HL-60/S4 (cell line): ENCODE data around the gene NRAS.
"Not testable (repeated sequence)": the region's sequence is repeated elsewhere in the genome, so short reads cannot be mapped to it uniquely, and the experiment has no call there.

ENCODE experiments used
- in situ Hi-C: fragments of 300-500 bp; cut with MboI; formaldehyde crosslinking; loops from 2 replicates; pipeline ENCODE4 v1.14.3; 2022; ENCODE audit warnings: low sequenced_read_pairs

Gene NRAS

DNA sequence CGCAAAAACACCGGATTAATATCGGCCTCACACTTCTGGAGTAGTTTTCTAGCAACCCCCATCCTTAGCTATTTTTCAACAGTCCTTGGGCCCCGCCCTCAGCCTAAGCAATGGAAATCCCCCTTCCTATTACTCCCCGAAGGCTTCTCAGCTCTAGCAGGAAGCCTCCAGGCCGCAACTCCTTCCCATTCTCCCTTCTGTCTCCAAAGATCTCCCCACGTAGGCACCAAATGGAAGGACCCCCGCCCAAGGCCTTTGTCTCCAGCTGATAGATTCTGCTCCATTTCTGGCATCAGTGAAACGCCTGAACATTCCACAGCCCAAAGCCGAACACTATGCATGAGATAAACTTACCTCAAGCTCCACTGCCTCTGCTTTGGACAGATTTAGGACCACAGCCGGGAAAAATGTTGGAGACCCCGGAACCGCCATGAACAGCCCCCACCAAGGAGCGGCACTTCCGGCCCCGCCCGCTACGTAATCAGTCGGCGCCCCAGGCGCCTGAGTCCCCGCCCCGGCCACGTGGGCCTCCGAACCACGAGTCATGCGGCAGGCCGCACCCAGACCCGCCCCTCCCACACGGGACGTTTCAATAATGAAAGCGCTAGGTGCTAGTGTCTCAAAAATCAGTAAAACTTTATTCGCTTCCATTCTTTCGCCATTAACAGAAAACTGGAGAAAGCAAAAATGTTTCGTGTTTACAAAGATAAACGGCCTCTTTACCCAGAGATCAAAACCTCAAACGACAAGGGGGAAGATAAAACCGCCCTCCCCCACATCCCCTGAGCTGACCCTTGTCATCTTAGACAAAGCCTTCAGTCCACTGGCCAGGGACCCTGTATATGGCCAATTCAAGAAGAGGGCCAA is at the start of gene NRAS:
Gene NRAS (minus strand): TSS at position 468 of the 867 bp plus-strand sequence. CDS start 611 bp downstream, outside the sequence.
- in situ Hi-C loops = no loop called here

DNA sequence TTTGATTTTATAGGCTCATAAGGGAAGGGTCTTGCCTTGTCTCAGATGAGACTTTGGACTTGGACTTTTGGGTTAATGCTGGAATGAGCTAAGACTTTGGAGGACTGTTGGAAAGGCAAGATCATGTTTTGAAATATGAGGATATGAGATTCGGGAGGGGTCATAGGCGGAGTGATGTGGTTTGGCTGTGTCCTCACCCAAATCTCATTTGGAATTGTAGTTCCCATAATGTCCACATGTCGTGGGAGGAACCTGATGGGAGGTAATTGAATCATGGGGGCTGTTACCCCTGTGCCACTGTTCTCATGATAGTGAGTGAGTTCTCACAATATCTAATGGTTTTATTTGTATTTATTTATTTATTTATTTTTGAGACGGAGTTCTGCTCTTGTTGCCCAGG is 48.1 kb upstream of the NRAS start:
- in situ Hi-C loops = no loop called here

DNA sequence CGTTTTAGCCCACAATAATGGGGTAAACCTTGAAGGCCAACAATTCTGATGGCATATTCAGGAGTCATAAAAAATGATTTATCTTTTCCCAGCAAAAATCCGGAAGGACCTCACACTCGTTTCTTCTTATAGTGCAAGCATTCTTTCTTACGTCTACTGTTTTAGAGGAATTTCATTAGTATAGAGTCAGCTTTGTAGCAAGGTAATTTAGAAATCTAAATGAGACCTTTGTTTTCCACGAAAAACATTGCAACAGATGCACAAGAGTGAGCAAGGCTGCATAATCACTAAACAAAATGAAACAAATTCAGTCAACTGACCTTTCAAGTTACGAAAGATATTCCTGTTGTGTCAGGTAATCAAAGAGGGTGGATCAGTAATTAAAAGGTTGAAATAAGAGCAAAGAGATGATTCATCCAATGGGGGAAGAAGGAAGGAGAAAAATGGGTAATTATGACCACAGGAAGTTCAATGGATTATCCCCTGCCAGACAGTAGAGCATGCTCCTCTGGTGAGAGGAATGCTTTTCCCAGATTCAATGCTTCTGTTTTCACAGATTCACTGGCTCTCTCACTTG is 41.8 kb upstream of the NRAS start:
- in situ Hi-C loops = no loop called here

DNA sequence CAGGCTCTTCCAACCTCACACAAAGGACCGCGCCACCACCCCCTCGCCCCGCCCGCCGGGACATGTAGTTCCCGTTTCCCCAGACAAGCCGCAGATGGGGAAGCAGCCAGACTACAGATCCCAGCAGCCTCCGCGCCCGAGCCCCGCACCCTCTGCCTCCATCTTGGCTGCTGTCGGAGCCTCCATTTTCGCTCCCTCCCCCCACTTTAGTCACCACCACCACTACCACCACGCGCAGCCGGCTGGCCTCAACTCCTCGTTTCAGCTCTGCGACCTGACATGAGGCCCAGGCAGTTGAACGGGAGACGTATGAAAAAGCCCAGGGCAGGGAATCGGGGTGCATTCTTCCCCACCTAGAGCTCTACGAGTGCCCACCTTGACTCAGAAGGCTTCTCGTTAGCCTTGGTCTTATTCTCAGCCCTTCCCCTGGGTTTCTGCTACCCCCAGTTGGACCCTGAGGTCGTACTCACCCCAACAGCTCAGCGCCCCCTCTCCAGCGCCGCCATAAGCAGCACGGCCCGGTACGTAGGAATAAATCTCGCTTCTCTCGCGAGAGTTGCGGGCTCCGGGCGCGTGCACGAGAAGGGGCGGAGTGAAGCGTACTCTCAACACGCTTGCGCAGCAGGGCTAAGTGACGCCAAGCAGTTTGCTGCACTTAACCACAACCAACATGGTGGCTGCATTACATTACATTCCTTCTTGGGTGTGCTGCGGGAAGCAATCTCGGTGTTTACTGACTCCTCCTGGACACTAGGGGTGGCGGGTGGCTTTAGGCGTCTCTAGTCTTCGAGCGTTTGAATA is 41.1 kb upstream of the NRAS start, which contains the start of gene CSDE1:
Gene CSDE1 (minus strand): TSS at position 530 of the 801 bp plus-strand sequence. CDS start 18,094 bp downstream, outside the sequence.
- in situ Hi-C loops = no loop called here

DNA sequence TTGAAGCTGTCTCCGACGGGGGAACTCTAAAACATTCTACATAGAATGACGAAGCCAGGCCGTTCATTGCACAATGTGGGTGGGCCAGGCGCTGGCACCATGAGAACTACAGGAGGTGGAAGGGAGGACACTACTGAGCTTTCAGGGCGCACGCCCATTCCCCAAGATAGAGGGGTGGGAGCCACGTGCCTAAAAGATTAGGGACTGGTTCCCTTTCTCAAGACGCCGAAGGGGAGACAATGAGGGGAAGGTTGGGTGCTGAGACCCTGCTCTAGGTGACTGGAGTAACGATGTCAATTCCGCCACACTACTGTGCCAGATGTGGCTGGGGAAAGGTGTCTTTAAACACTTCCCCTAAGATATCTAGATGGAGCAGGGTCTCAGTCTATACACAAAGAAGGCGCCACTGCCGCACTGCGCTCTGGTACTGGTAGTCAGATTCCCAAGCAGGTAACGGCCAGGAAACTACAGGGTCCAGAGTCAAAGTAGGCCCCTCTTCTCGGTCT is 40.4 kb upstream of the NRAS start:
- in situ Hi-C loops = no loop called here

DNA sequence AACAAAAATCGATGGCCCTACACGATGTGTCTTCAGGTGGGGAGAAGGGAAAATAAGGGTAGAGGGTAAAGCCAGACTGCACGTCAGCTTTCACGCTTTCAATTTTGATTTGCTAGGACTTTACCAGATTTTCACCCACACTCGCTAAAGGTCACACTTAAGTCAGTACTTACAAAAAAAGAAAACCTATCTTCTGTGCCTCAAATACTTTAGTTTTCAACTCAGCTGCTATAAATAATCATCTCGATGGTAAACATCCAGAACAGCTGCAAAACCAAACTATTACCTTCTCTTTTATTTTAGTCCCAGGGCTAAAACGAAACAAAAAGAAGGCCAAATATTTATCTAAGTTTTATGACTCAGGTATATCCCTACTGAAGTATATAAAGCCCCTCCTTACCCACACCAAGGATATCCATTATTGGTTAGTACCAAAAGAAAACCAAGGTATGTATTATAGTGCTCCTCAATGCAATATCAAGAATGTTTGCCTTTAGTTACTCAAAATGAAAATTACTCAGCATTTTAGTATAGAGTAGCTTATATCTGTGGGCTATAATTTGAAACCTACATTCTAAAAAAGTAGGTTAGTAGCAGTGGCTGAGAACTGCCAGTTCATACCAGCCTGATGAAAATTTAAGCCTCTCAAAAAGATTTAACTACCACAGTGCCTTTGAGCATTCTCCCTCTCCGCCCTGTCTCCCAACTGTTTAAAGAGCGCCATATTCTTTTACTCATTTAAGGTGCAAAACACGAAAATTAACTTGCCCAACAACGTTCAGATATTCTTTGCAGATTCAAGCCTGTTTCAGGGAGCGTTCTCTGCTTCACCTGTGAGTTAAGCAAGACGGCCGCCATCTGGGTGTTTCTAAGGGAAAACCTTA is 39.7 kb upstream of the NRAS start:
- in situ Hi-C loops = no loop called here

DNA sequence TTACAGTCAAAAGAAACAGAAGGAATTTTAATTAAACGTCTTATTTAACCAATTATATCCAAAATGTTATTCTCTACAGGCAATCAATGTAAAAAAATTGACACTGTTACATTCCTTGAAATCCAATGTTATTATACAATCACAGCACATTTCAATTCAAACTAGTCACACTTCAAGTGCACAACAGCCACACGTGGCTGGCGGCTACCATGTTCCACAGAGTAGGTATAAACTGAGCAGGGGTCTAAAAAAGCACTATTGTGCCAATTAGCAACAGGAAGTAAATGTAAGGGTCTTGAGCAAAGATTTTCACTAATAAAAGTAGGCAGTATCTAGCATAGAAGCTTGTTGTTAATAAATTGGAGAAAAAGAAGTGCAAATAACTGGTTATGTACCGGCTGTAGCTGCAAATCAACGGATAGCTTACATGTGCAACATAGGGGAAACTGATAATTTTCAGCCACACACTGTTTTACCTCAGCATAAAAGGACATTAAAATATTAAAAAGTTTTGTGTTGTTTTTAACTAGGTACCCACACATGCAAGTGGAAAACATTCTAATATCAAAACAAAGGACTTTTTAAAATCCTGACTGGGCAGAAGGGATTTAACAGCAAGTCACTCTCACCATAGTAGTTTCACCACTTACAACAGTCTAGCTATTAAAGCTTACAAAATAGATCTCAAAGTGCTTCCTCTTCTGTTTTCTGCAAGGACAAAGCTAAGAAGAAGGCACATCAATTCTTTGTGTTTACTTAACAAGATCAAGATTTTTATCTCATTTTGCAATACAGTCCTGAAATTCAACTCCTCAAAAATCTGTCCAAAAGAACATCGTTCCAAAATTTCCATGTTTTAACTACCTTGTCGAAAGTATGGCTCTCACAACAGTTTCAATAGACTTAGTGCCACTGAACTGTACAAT is 38.7 kb upstream of the NRAS start:
- in situ Hi-C loops = no loop called here

DNA sequence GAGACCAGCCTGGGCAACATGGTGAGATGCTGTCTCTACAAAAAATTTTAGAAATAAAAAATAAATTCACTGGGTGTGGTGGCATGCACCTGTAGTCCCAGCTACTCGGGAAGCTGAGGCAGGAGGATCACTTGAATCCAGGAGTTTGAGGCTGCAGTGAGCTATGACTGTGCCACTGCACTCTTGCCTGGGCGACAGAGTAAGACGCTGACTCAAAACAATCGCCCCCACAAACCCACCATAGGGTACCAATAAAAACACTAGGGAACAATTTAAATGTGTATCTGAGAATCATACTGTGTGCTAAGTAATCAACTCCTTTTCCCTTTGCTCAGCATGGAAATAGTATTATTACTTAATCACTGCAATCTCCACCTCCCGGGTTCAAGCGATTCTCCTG is 37.1 kb upstream of the NRAS start:
- in situ Hi-C loops = not testable (repeated sequence)

DNA sequence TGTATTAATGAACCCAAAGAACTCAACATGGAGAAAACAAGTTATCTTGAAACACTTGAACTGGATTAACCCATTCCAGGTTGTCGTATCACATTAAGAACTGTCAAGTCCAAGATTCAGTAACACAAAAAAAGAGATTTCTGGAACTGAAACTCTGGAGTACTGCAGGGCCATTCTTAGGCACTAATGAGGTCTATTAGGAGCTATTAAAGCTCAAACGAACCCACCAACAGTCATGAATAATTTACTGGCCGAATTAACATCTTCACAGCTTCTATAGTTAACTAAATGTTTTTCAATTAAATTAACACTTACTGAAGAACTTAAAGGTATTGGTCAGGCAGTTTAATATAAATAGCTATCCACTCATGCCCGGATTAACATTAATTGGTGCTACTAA is 36.6 kb upstream of the NRAS start:
- in situ Hi-C loops = no loop called here

DNA sequence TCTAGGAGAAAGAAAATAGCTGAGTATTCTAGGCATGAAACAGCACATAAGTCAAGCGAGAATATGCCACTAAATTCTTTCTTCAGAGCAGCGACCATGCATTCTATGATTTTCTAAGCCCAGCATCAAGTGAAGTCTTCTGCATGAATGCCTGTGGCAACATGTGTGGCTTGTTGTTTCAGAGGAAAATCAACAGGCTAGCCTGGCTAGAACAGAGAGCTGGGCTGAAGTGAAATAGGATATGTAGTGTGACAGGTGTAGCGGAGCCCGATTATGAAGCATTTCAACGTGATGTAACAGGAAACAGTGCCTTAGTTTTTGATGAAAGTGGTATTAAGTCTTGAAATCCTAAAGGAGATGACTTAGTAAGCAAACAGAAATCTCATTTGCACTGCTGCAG is 34.2 kb upstream of the NRAS start:
- in situ Hi-C loops = no loop called here

DNA sequence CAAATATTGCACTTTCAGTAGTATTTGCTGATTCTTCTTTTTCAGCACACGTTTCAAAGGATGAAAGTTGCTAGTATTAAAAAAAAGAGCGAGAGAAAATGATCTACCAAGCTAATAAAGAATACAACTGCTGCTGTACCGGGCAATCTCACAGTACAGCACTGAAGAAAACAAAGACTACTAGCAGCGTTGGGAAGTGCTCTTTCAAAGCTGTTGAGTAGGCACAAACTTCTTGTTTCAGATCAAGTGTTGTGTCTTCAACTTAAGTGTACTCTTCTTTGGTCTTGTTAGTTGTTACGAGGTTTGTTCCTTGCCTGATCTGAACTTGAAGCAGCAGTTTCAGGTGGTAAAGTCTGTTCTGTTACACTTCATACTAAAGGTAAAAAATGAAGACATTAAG is 33.3 kb upstream of the NRAS start:
- in situ Hi-C loops = no loop called here

DNA sequence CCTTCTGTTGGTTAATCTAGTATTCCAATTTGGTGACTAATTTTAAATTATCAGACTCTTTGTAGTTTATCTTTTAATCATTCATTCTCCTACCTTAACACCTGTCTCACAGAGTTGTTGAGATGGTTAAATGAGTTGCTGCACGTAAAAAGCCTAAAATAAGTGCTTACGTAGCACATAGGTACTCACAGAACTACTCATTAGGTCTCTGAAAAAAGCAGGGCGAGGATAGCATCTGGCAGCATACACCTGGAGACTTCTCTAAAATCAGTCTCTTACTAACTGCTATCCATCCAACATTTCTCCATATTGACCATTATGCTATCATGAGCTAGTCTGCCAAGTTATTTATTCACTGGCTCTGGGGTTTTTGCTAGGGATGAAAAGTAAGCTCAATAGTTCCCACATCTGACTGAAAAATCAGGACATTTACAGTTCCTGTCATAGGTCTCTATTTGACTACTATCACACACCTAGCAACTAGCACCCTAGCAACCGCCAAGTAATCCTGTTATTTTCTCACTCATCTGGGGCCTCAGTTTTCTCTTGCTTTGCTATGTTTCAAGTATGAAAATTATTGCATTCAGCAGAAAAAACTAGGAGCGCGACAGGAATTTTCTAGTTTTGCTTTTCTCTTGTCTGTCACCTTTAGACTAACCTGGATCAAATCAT is 30.0 kb upstream of the NRAS start:
- in situ Hi-C loops = no loop called here

DNA sequence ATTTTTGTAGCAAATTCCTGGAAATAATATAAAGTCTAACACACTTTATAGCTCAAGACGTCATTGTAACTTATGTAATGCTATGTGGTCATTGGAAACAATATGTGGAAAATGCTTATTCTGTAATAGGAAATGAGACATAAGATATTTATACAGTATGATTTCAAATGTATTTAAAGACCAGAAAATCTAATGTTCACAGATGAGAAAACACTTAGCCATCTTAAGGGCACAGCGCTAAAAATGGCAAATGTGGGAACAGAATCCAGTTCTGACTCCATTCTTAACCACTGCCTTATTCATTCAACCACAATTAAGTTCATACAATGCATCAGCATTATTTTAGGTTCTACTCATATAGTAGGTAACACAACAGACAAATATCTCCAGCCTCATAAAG is 28.7 kb upstream of the NRAS start:
- in situ Hi-C loops = no loop called here

DNA sequence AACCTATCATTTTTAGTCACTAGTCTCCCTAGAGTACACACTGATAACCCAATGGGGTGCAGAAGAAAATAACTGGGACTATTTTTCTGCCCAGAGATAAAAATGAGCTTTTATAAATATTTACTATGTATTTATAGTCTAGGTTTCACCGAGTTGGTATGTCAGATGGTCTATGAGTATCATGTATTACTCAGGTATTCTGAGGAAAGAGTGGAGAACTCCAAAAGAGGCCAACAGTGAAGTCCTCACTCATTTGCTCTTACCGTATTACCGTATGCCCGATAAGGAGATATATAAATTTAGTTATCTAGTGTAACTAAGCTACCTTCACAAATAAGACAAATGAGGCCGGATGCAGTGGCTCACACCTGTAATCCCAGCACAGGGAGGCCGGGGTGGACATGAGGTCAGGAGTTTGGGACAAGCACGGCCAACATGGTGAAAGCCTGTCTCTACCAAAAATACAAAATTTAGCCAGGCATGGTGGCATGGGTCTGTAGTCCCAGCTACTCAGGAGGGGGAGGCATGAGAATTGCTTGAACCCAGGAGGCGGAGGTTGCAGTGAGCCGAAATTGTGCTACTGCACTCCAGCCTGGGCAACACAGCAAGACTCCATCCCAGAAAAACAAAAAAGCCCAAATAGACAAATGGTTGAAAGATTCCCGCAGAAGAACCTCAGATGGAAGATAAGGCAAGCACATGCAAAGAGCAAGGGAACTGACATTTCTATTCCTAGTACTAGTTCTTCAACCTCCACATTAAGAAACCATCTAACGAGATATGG is 25.6 kb upstream of the NRAS start:
- in situ Hi-C loops = no loop called here

DNA sequence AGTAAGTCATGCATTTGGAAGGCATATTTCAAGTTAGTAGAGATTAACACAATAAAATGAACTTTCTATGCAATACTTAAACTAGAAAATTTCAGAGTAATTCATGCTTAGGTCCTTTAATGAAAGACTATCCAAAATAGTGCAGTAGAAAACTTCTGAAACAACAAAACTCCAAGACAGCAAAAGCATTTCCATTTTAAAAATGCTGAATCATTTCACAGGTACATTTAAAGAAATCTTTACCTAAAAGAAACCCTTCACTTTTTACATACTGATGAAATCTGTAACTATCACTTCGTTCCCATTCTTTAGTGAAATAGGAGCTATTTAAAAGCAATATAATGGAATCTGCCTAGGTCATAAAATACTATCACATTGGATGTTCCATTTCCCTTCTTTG is 23.8 kb upstream of the NRAS start:
- in situ Hi-C loops = no loop called here

DNA sequence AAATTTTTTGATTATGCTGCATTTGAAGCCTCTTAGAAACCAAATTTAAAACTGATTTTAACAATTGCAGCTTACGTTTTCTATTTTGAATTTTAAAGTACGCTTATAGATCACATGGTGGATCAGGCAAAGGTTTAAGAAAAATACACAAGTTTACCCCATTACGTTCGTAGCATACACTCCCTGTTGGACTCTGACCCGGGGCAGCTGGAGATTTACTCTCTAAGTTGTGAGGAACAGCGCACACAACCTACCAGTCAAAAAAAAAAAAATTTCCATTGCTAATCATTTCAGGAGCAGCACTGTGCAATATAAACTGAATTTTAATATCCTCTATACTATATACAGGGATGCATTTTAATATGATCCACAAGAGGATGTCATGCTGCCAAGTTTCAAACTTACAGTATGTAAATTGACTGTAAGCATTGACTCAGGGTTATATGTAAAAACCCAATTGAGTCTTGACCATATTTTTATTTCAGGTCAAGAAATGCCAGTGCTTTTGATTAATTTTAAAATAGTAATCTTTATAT is 20.8 kb upstream of the NRAS start:
- in situ Hi-C loops = no loop called here

DNA sequence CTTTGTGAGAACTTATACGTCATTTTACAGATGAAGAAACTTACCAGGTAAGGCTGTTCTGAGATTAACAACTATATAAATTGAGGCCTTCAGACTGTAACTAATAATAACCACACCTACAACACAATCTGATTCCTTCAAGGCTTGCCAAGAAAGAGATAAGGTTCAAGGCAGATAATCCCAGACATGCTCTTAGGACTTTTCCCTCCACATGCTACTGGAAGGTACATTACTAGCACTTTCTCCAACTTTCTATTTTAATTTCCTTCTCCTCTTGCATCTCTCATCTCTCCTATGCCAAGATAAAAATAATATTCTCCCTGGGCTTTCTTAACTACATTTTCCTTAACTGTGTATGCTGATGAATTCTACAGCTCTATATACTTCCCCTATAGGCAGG is 18.9 kb upstream of the NRAS start:
- in situ Hi-C loops = no loop called here

DNA sequence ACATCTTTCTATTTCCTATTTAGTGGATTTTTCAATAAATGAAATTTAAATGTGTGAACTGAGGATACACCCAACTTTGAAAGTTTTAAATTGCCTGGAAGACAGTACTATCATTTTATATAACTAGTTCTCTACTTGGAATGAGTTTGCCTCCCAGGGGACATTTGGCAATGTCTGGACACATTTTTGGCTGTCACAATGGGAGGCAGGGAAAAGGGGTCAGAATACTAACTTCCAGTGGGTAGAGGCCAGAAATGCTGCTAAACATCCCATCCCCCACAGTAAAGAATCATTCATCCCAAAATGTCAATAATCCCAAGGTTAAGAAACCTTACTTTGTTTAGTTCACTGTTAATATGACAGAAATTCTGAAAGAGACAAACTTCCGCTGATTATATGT is 13.2 kb upstream of the NRAS start:
- in situ Hi-C loops = no loop called here
